GM19438 (cell line): ENCODE results near the gene SASH3.
"Not testable (repeated sequence)": the region's sequence is repeated elsewhere in the genome, so short reads cannot be mapped to it uniquely, and the experiment has no call there.

Experiments used
- ATAC-seq: cut with Tn5 transposase; IDR thresholded peaks from one replicate; pipeline ENCODE4 v1.9.1; 2021; ENCODE audit warnings: low read depth; ENCODE audit not compliant: unreplicated experiment

The SASH3 gene

DNA sequence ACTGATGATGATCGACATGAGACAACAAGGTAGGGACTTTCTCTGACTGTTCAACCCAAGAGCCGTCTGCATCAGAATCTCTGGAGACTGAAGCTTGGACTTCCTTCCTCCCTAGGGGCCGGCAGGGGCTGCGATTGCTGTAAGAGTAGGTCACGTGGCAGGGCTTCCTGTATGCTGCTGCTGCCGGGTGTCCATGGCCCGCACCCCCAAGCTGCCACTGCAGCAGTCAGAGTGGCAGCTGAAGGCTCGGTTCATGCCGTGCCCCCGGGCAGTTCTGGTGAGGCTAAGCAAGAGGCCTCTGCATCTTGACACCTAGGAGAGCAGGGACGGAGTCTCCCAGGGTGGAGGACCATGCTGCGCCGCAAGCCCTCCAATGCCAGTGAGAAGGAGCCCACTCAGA is at the start of gene SASH3:
TSS of gene SASH3 (plus strand) at position 203 of the 400 bp plus-strand sequence. CDS start at position 352, 149 bp downstream.
- ATAC-seq = peak; percentile 29

- no peak for ATAC-seq
Observed at GRCh38 chrX:129731228-129731627, 48.5 kb upstream of the SASH3 start.

- no peak for ATAC-seq
Observed at GRCh38 chrX:129732857-129733256, 46.9 kb upstream of the SASH3 start.

GRCh38 chrX:129733335-129733734 is 46.4 kb upstream of the SASH3 start:
- ATAC-seq = no peak

DNA sequence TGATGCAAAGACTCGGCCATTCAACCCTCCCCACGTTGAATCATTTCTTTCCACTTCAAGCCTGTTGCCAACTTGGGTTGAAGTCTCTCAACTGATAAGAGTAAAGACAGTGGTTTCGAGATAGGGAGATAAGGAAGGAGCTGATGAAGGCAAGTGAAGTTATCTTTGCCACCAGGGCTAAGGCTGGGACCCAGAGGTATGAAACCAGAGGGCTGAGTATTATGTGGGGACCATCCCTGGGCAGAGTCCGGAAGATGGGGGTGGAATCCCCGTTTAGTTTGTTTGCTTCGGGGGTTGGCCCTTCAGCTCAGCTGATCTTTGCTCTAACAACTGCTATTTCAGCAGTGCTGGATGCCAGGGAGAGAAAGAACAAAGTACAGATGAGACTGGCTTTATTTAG is 43.3 kb upstream of the SASH3 start:
- ATAC-seq = no peak

- no peak for ATAC-seq
Observed at GRCh38 chrX:129737916-129738315, 41.8 kb upstream of the SASH3 start.

- ATAC-seq = no peak
Observed at GRCh38 chrX:129738466-129739308, 41.1 kb upstream of the SASH3 start, which contains the start of gene XPNPEP2. XPNPEP2 (plus strand) TSS chrX:129738979; CDS start chrX:129739214, 235 bp downstream.

DNA sequence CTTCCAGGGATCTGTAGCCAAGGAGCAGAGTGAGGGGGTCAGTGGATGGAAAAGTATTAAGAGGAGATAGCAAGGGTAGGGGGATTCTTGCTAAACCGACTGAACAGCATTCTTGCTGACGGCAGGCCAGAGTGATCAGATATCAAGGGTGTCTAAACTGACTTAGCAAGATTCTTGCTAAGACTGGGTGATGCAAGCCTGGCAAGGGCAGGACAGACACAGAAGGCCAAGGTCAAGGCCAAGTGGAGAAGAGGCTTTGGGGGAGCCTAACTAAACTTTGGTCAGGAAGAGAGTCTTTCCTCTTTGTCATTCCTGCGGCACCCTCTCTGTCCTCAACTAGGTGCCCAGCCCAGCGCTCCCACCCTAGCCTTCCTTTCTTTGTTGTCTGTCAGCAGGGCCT is 40.2 kb upstream of the SASH3 start:
- ATAC-seq = no peak

DNA sequence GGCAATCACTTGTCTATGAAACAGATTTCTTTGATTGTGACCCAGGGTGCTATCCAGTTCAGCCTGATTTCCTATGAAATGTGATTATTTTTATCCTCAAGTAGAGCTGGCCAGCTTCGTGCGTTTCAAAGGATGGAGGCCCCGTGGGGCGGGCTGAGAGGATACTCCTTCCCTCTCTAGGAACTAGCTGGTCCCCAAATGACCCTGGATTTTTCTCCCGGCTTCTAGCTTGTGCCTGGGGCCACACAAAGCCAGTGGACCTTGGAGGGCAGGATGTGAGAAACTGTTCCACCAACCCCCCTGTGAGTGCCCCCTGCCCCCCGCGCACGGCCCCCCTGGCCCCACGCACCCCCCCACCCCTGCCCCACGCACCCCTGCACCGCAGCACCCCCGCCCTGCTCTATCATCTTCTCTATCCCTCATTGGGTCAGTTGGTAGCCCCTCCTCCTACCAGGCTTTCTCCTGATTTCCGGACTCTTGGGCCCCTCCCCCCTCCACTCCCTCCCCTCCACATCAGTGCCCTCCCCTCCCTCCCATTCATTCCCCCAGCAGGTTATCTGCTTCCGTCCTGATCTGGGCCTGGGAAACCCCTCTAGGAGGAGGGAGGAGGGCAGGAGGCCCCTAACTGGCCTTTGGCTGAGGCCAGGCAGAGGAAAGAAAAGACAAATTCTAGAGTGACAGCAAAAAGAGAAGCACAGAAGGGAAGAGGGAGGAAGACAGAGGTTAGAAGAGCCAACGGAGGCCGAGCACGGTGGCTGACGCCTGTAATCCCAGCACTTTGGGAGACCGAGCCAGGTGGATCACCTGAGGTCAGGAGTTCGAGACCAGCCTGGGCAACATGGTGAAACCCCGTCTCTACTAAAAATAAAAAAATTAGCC is 37.6 kb upstream of the SASH3 start:
- no peak for ATAC-seq

GRCh38 chrX:129742759-129743152 is 37.0 kb upstream of the SASH3 start:
- not testable (repeated sequence) for ATAC-seq

DNA sequence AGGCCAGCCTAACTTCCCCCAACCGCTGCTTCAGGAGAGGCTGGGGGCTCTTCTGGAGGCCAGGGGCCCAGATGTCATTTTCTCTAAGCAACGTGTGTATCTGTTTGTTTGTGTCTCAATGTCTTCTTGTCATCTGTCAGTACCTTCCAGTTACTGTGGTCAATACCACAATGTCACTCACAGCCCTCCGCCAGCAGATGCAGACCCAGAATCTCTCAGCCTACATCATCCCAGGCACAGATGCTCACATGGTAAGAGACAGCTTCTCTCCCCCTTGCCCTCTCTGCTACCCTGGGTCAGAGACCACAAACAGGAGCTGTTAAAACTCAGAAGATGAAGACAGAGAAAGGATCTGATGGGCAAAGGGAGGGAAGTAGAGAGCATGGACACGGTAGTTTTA is 35.9 kb upstream of the SASH3 start:
- no peak for ATAC-seq

GRCh38 chrX:129744861-129745321 is 34.9 kb upstream of the SASH3 start:
- no peak for ATAC-seq

DNA sequence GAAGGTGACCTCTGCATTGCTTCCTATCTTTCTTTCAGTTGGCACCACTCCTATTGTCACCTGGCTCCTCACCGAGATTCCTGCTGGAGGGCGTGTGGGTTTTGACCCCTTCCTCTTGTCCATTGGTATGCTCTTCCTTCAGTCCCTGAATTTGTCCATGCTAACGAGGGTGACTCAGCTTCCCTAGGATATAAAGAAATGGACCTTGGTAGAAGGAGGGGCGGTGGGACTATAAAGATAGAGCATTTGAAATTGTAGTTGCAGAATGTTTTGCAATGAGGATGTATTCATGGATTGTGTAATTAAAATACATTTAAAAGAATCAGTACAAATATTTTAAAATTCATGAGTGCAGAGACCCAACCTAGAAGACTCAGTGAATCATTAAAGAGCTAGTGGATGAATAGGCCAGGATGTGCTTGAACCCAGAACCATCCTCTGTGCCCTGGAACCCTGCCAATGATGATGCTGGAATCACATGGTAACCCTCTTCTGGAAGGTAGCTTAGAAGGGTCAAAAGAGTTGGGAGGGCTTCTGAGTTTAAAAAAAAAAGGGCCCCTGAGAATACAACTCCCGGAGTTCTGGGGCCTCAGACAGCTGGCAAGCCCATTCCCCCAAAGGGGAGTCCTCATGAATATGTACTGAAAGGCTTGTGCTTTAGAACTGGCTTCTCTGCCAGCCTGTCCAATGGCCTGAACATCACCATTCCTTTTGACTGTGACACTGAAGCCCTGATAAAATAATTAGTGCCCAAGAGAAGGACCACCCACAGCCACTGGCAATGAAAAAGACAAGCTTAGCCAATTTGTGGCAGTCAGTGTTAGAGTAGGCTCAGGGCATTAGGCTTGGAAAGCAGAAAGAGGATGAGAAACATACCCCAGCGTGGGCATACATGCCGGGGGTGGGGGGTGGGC is 32.9 kb upstream of the SASH3 start:
- ATAC-seq = no peak

DNA sequence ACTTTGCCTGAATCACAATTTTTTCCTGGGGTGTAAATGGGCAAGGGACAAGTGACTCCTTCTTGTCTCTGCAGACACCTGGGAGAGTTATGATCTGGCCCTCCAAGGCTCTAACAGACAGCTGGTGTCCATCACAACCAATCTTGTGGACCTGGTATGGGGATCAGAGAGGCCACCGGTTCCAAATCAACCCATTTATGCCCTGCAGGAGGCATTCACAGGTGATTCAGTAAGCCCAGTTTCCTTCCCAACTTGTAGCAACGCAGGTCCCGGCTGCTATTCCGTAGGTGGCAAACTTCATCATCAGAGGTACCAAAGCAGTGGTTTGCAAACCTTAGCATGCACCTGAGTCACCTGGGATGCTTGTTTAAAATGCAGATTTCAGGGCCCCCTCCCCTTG is 32.2 kb upstream of the SASH3 start:
- no peak for ATAC-seq

DNA sequence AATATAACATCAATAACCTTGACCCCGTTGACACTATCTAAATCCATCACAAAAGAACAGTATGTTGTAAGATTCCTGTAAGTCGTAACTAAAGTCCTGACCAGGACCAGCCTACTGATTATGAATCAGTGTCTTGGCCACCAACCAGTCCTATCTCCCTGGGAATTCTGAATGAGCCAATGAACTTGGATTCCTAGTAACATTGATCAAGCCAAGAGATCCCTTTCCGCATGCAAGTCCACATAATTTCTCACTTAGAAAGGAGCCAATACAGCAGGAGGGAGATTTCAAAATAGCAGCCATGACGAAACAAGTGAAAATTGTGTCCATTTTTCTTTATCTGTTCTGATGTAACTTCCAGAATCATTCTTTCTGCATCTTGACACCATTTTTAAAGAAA is 31.4 kb upstream of the SASH3 start:
- ATAC-seq = no peak

DNA sequence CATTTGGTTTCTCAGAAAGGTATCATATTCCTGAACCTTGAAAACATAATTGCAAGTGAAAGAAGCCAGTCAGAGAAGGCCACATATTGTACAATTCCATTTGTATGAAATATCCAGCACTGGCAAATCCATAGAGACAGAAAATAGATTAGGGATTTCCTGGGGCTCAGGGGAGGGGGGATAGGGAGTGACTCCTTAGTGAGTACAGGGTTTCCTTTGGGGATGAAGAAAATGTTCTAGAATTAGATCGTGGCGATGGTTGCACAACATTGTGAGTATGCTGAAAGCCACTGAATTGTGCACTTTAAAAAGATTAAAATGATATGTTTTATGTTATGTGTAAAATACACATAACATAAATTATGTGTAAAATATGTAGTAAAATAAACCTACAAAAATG is 30.7 kb upstream of the SASH3 start:
- no peak for ATAC-seq

DNA sequence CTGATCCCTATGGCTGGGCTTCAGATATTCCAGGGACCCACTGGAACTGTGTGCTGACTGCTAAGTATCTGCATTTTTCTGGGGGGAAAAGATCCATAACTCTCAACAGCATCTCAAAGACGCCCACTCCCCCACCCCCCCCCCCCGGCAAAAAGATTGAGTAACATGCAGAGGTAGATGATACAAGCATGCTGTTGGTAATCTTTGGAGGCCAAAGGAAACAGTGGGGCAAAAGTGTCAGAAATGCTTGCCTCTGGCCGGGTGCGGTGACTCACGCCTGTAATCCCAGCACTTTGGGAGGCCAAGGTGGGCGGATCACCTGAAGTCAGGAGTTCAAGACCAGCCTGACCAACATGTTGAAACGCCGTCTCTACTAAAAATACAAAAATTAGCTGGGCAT is 28.8 kb upstream of the SASH3 start:
- ATAC-seq = no peak

DNA sequence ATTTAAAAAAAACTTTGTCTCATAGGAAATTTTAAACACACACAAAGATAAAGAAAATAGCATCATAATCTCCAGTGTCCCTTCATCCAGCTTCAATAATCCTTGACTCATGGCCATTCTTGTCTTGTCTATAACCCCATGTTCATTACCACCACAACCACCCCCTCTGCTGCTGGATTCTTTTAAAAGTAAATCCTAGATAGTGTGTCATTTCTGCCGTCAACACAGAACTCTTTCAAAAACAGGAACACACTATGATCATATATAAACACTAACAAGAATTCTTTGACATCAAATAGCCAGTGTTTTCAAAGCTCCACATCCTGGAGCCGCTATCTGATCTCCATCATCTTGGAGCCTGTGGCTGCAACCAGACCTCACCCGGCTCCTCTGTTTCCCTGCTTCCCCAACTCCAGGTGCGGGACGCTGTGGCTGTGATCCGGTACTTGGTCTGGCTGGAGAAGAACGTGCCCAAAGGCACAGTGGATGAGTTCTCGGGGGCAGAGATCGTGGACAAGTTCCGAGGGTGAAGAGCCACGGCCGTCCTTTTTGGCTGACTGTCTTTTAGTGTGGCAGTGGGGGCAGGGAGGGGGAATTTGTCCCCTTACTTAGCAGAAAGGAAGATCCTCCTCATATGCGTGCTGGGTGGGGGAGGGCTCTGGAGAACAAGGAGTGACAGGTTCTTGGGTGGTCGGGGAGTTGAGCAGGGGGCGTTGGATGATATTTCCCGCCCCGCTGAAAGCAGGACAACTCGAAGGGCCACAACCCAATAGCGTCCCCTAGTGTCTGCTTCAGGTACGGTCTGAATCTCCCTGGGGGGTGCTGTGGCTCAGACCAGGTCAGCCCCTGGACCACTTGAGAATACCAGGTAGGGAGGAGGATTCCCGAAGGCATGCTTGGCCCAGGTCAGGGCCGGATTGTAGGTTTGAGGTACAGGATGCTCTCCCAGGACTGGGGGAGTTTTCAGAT is 25.4 kb upstream of the SASH3 start:
- no peak for ATAC-seq
